A673 (cell line): ENCODE results near the gene RNF220. TPM values are rescaled to one million over a fixed set of nuclear protein-coding genes. Genes with fewer than 3 reads are reported as not detected.
A peak's percentile ranks its signal among the peaks of the same experiment; 100 is the strongest.

Experiments used
- BruUV-seq: library from RNA; stranded (reverse); fragments of 400-500 nt; replicated peaks from 2 replicates; lab custom pipeline; 2021; lab: Mats Ljungman, UMichigan
- CTCF ChIA-PET: fragments of 300-600 bp; sonication (Branson Sonifier 250); formaldehyde crosslinking; loops from one replicate; lab custom pipeline; 2022; ENCODE audit warnings: antibody characterized with exemption; lab: Charles Lee
- POLR2A ChIA-PET: fragments of 300-600 bp; sonication (Branson Sonifier 250); formaldehyde crosslinking; loops from one replicate; lab custom pipeline; 2022; ENCODE audit warnings: antibody characterized with exemption; ENCODE audit not compliant: low non-redundant PET; lab: Charles Lee
- DNase-seq: peaks from one replicate; pipeline ENCODE4 v3.0.0-alpha.2; 2015; ENCODE audit warnings: low spot score
- H3K27ac ChIP-seq: fragments of 200-600 bp; sonication (generic); 2 replicates; pipeline ENCODE4 v1.5.1; 2016; ENCODE audit warnings: mixed run types, low read depth, mild to moderate bottlenecking, mixed read lengths, antibody characterized with exemption, low read length; ENCODE audit not compliant: poor library complexity, severe bottlenecking
- H3K27me3 ChIP-seq: fragments of 200-600 bp; sonication (generic); replicated peaks from 2 replicates; pipeline ENCODE4 v1.6.1; 2017; ENCODE audit warnings: mixed run types, low read depth, mild to moderate bottlenecking, mixed read lengths, antibody characterized with exemption, low read length; ENCODE audit not compliant: insufficient read depth, poor library complexity
- H3K36me3 ChIP-seq: fragments of 200-600 bp; sonication (generic); 2 replicates; pipeline ENCODE4 v1.6.1; 2016; ENCODE audit warnings: mixed run types, mild to moderate bottlenecking, mixed read lengths, antibody characterized with exemption, low read length; ENCODE audit not compliant: insufficient read depth, poor library complexity, severe bottlenecking
- H3K4me1 ChIP-seq: fragments of 200-600 bp; sonication (generic); 2 replicates; pipeline ENCODE4 v1.6.1; 2017; ENCODE audit warnings: mixed run types, mild to moderate bottlenecking, mixed read lengths, antibody characterized with exemption, low read length; ENCODE audit not compliant: insufficient read depth, poor library complexity, severe bottlenecking
- H3K4me3 ChIP-seq: fragments of 200-600 bp; sonication (generic); 2 replicates; pipeline ENCODE4 v1.5.1; 2016; ENCODE audit warnings: low read depth, mixed run types, mild to moderate bottlenecking, mixed read lengths, low read length; ENCODE audit not compliant: poor library complexity, severe bottlenecking
- H3K9me3 ChIP-seq: fragments of 200-600 bp; sonication (generic); 2 replicates; pipeline ENCODE4 v1.6.1; 2016; ENCODE audit warnings: mixed run types, low read depth, mild to moderate bottlenecking, mixed read lengths, antibody characterized with exemption, low read length; ENCODE audit not compliant: poor library complexity, severe bottlenecking
- EZH2 ChIP-seq: fragments of 200-600 bp; sonication (generic); IDR thresholded peaks from 2 replicates; pipeline ENCODE4 v1.6.1; 2017; ENCODE audit warnings: borderline replicate concordance, low read depth, mild to moderate bottlenecking, mixed read lengths, antibody characterized with exemption, low read length; ENCODE audit not compliant: poor library complexity, severe bottlenecking
- intact Hi-C: fragments of 100-400 bp; cut with micrococcal nuclease; formaldehyde crosslinking; loops from one replicate; pipeline ENCODE4 v1.10.0; 2022; ENCODE audit not compliant: unreplicated experiment
- total RNA-seq: library from RNA; stranded (reverse); gene quantifications from 2 replicates; pipeline ENCODE4 v1.2.3, GENCODE V29; 2021
- TF ChIP-seq, protein P1 (sequence below): fragments of 300-800, 200-600 bp; sonication (generic); conservative IDR thresholded peaks from 2 replicates; pipeline ENCODE4 v1.5.1; 2017; ENCODE audit warnings: low read depth, mild to moderate bottlenecking, antibody characterized with exemption, low read length, moderate library complexity, mixed read lengths

RNF220 gene
- total RNA-seq, 1 experiment from 2014 or later: 80.6 TPM

DNA sequence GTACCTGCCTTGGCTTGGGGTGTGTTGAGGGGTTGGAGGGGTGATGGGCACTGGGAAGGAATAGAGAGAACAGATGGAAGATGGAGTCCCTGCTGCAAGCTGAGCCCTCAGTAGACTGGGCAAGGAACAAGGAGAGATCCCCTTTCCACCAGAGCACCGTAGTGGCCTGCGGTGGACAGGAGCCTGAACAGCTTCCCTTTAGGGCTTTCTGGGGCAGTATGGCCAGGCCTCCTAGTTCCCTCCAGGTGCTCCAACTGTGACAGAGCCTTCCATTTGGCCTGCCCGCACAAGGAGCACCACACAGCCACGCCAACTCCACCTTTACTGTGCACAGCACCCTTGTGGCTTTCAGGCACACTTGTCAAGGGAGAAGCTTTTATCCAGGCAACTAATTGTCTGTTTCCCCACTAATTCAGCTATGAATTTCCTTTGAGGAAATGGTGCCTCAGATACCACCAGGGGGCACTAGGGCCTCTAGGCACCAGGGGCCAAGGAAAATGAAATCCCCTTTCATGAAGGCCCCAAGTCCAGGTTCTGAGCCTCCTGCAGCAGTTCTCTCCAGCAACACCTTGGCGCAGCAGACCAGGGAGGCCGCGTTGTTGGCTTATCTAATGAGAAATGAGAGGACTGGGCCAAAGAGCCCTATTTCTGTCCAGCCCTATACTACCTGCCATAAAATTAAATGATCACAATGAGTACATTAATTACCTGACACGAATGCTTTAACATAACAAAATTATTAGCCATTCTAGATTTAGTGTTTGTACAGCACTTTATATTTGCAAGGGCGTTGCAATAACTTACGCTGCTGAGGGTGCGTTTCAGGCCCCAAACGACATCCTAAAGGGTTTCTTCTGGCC lies 26.9 kb upstream of the RNF220 start:
- Histone ChIP-seq H3K27ac (no peak overlapping the region), H3K36me3 (no peaks in the 10 kb centered on the region), H3K9me3 (no peaks in the 10 kb centered on the region), H3K4me1 (no peaks in the 10 kb centered on the region), H3K27me3 (peaks cover 7% of the 10 kb centered on the region), H3K4me3 (no peak overlapping the region)
- BruUV-seq: no TSS peak
- peak; percentile 71 for DNase-seq
- ChIA-PET CTCF (interaction anchor here (0.6 to 1.3 kb wide), 7 partner anchors 9 to 275 kb away, joined by 3 to 14 read pairs (median 6); no protein-coding TSS in a partner anchor), POLR2A (no interaction called here)
- no peak for TF ChIP-seq EZH2
- TF ChIP-seq, protein P1, sequence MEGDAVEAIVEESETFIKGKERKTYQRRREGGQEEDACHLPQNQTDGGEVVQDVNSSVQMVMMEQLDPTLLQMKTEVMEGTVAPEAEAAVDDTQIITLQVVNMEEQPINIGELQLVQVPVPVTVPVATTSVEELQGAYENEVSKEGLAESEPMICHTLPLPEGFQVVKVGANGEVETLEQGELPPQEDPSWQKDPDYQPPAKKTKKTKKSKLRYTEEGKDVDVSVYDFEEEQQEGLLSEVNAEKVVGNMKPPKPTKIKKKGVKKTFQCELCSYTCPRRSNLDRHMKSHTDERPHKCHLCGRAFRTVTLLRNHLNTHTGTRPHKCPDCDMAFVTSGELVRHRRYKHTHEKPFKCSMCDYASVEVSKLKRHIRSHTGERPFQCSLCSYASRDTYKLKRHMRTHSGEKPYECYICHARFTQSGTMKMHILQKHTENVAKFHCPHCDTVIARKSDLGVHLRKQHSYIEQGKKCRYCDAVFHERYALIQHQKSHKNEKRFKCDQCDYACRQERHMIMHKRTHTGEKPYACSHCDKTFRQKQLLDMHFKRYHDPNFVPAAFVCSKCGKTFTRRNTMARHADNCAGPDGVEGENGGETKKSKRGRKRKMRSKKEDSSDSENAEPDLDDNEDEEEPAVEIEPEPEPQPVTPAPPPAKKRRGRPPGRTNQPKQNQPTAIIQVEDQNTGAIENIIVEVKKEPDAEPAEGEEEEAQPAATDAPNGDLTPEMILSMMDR: peak; percentile 78
- intact Hi-C loops: loop anchor here (1.0 kb wide), 2 partner anchors 217 to 275 kb away; no protein-coding TSS in a partner anchor

DNA sequence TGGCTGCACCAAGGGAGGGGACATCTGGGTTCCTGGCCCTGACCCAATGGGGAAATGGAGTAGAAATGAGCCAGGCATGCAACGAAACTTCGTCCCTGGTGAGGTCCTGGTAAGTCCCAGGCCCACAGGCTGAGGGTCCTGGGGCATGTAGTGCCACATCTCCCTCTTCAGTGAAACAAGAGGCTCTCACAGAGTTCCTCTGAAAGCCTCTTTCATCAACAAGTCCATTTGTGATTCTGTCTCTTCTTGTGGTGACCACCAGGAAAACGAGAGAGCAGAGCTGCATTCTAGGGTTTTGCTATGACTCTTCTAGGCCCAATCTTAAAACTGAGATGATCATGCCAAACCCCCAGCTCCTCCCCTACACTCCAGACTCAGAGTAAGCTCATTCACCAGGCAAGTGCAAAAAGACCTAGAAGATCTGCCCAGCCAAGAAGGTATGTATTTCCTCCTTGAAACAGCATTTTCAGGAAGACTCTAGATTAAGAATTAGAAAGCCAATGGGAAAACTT lies 24.3 kb upstream of the RNF220 start:
- POLR2A ChIA-PET: no interaction called here
- Histone ChIP-seq H3K9me3 (no peaks in the 10 kb centered on the region), H3K27ac (no peak overlapping the region), H3K36me3 (no peaks in the 10 kb centered on the region), H3K4me1 (no peaks in the 10 kb centered on the region), H3K4me3 (no peak overlapping the region), H3K27me3 (peaks cover 13% of the 10 kb centered on the region)
- intact Hi-C loops: no loop called here
- DNase-seq: no peak
- BruUV-seq: no TSS peak
- TF ChIP-seq, protein P1: no peak
- no peak for TF ChIP-seq EZH2
- CTCF ChIA-PET: no interaction called here

- no TSS peak for BruUV-seq
- Histone ChIP-seq H3K9me3 (no peaks in the 10 kb centered on the region), H3K4me3 (no peak overlapping the region), H3K36me3 (no peaks in the 10 kb centered on the region), H3K27ac (no peak overlapping the region), H3K27me3 (peaks cover 38% of the 10 kb centered on the region), H3K4me1 (no peaks in the 10 kb centered on the region)
- intact Hi-C loops: no loop called here
- no peak for TF ChIP-seq EZH2
- TF ChIP-seq, protein P1: no peak
- no peak for DNase-seq
- ChIA-PET CTCF (no interaction called here), POLR2A (no interaction called here)
These were observed 16.5 kb upstream of the RNF220 start for GRCh38 chr1:44388551-44388950.
